GM19099 (cell line): ENCODE results near the gene TMEM121.

Source experiments
- POLR2A ChIP-seq: IDR thresholded peaks from 3 replicates; pipeline ENCODE4 v1.6.1; 2011; ENCODE audit warnings: low read depth; ENCODE audit not compliant: insufficient read length; ENCODE audit errors: extremely low read depth

Gene TMEM121

GRCh38 chr14:105568859-105569766, 42.7 kb downstream of the TMEM121 start:
- no peak for TF ChIP-seq POLR2A

GRCh38 chr14:105570482-105570881, 44.1 kb downstream of the TMEM121 start:
- TF ChIP-seq POLR2A = no peak

GRCh38 chr14:105576525-105577088, 50.2 kb downstream of the TMEM121 start:
- no peak for TF ChIP-seq POLR2A

- TF ChIP-seq POLR2A = peak; percentile 33
Observed at GRCh38 chr14:105577314-105577861, 51.0 kb downstream of the TMEM121 start.

- TF ChIP-seq POLR2A = no peak
Observed at GRCh38 chr14:105578070-105578469, 51.7 kb downstream of the TMEM121 start.
